ENCODE results near the gene GNAS-AS1. TPM values are rescaled to one million over a fixed set of nuclear protein-coding genes. Genes with fewer than 3 reads are reported as not detected.

Gene GNAS-AS1
- total and polyA plus RNA-seq, 10 of the 15 experiments (the other 5 are each of a cell fraction or from before 2014, with no cell fraction given), result 0.06 to 2.7 (median 1.2) TPM

GRCh38 chr20:58878399-58878798, 27.7 kb upstream of the GNAS-AS1 start:
- no TSS peak for BruUV-seq (replicated peaks)
- CTCF ChIA-PET, result interaction anchor here (1.4 to 3.7 kb wide), 3 partner anchors 8 to 77 kb away, joined by 3 to 19 read pairs (median 7); no protein-coding TSS in a partner anchor

More at GRCh38 chr20:58878399-58878798, 27.7 kb upstream of the GNAS-AS1 start:
- Histone ChIP-seq H4K20me1 (ENCODE audit: control insufficient read depth, insufficient read depth) (no peaks in the 10 kb centered on the region), H2AFZ (ENCODE audit: control insufficient read depth, low read depth, low read length) (no peak overlapping the region), H3K4me2 (ENCODE audit: control insufficient read depth, insufficient read depth) (no peak overlapping the region), H3K27me3 (replicated peaks in 1 of 2; ENCODE audit: control insufficient read depth in 2 of 2, insufficient read depth in 2 of 2, low read length in 1 of 2) (no peaks in the 10 kb centered on the region), H3K27ac (ENCODE audit: control insufficient read depth, insufficient read depth) (no peak overlapping the region), H3K9ac (ENCODE audit: control insufficient read depth, insufficient read depth, low read length) (no peak overlapping the region), H3K79me2 (ENCODE audit: control insufficient read depth, insufficient read depth, low read length) (no peaks in the 10 kb centered on the region), H3K9me3 (replicated peaks; ENCODE audit: control insufficient read depth, insufficient read depth, low read length) (no peaks in the 10 kb centered on the region), H3K36me3 (ENCODE audit: control insufficient read depth in 2 of 2, insufficient read depth in 2 of 2, low read length in 1 of 2) (no peaks in the 10 kb centered on the region), H3K4me1 (ENCODE audit: control insufficient read depth, insufficient read depth, low read length) (no peaks in the 10 kb centered on the region), H3K4me3 (no peak overlapping the region)
- 92% methylated on average over 4 of the region's 4 CpGs for WGBS (ENCODE audit: insufficient coverage, insufficient replicate concordance, low lambda C conversion rate, missing lambda C conversion rate)
- no peak for DNase-seq (ENCODE audit: low read depth, low spot score)
- RAD21 ChIA-PET (ENCODE audit: unreplicated experiment), result no interaction called here
- POLR2A ChIA-PET, result no interaction called here
- no peak for TF ChIP-seq HDGF (IDR thresholded peaks at IDR 0.05)
- TF ChIP-seq SP1 (IDR thresholded peaks at IDR 0.05; ENCODE audit: low read depth, low read length), result no peak
- TF ChIP-seq GATAD2B (conservative IDR thresholded peaks at IDR 0.05; ENCODE audit: low read depth), result no peak
- TF ChIP-seq POLR2AphosphoS2 (IDR thresholded peaks at IDR 0.05; ENCODE audit: low read depth, low read length), result no peak
- TF ChIP-seq SPI1 (IDR thresholded peaks at IDR 0.05; ENCODE audit: borderline replicate concordance, insufficient read depth, low read depth, low read length), result no peak
- TF ChIP-seq, protein P1, sequence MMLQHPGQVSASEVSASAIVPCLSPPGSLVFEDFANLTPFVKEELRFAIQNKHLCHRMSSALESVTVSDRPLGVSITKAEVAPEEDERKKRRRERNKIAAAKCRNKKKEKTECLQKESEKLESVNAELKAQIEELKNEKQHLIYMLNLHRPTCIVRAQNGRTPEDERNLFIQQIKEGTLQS (IDR thresholded peaks at IDR 0.05; ENCODE audit: borderline replicate concordance, extremely low read depth, low read depth, low read length), result no peak
- no peak for TF ChIP-seq ATF7 (IDR thresholded peaks at IDR 0.05; ENCODE audit: low read depth)
- TF ChIP-seq NFIC (IDR thresholded peaks at IDR 0.05; ENCODE audit: low read depth, low read length), result no peak
- TF ChIP-seq KDM1A (IDR thresholded peaks at IDR 0.05; ENCODE audit: borderline replicate concordance), result no peak
- TF ChIP-seq E4F1 (IDR thresholded peaks at IDR 0.05; ENCODE audit: borderline replicate concordance, partially characterized antibody), result no peak
- TF ChIP-seq IKZF1 (conservative IDR thresholded peaks at IDR 0.05), result no peak
- ATAC-seq, result no peak
- in situ Hi-C loops (cut with MboI), result no loop called here
- SMC1A ChIA-PET (ENCODE audit: uncharacterized antibody, unreplicated experiment), result interaction anchor here (1.7 to 2.3 kb wide), 2 partner anchors 11 to 36 kb away, joined by 3 to 7 read pairs; no protein-coding TSS in a partner anchor
- intact Hi-C loops (cut with micrococcal nuclease; ENCODE audit: unreplicated experiment), result no loop called here
- no peak for FAIRE-seq
